Endothelial cell of umbilical vein (primary cell): ENCODE data around the gene DGCR6L. TPM values are rescaled to one million over a fixed set of nuclear protein-coding genes. Genes with fewer than 3 reads are reported as not detected.
"Not testable (repeated sequence)": the region's sequence is repeated elsewhere in the genome, so short reads cannot be mapped to it uniquely, and the experiment has no call there.

Experiments
- BruUV-seq: library from RNA; stranded (reverse); fragments of 400-500 nt; replicated peaks from 2 replicates; lab custom pipeline; 2021; lab: Mats Ljungman, UMichigan
- CTCF ChIA-PET: fragments of 300-600, 350-600 bp; sonication (Branson Sonifier 250); formaldehyde crosslinking; loops from one replicate; lab custom pipeline; 2021; ENCODE audit warnings: antibody characterized with exemption, inconsistent platforms; lab: Charles Lee
- POLR2A ChIA-PET: fragments of 300-600, 350-600 bp; sonication (Branson Sonifier 250); formaldehyde crosslinking; loops from one replicate; lab custom pipeline; 2021; ENCODE audit warnings: antibody characterized with exemption, inconsistent platforms; lab: Charles Lee
- DNase-seq: peaks from one replicate; pipeline ENCODE4 v3.0.0-alpha.2; 2011; ENCODE audit warnings: low read depth, low spot score
- FAIRE-seq: peaks from 2 replicates; lab custom pipeline; 2011; peaks lifted over from hg19 to GRCh38; lab: Jason Lieb, UNC
- H2AFZ ChIP-seq: 2 replicates; pipeline ENCODE4 v1.6.0; 2012; ENCODE audit warnings: low read depth, low read length, control low read depth, inconsistent platforms
- H3K27ac ChIP-seq: 2 replicates; pipeline ENCODE4 v1.5.1; 2011; ENCODE audit warnings: low read depth, mild to moderate bottlenecking, control low read depth, low read length, moderate library complexity; ENCODE audit not compliant: insufficient read depth
- H3K27me3 ChIP-seq, 2 experiments: 2 replicates each; pipeline versions ENCODE4 v1.6.0 to v1.6.1; 2011; ENCODE audit warnings: low read length in 2 of 2, mixed read lengths in 1 of 2; ENCODE audit not compliant: control insufficient read depth in 2 of 2, insufficient read depth in 2 of 2
- H3K36me3 ChIP-seq, 2 experiments: 2 replicates in 1 of 2; 3 replicates in 1 of 2; pipeline ENCODE4 v1.5.1; 2011; ENCODE audit warnings: low read length in 2 of 2, mild to moderate bottlenecking in 1 of 2, moderate library complexity in 1 of 2; ENCODE audit not compliant: control insufficient read depth in 2 of 2, insufficient read depth in 2 of 2; ENCODE audit errors: extremely low read depth in 1 of 2
- H3K4me1 ChIP-seq: 3 replicates; pipeline ENCODE4 v1.5.1; 2011; ENCODE audit warnings: mild to moderate bottlenecking, low read length; ENCODE audit not compliant: control insufficient read depth, insufficient read depth; ENCODE audit errors: extremely low read depth
- H3K4me2 ChIP-seq: 2 replicates; pipeline ENCODE4 v1.6.1; 2011; ENCODE audit warnings: low read length, control low read depth, mixed read lengths; ENCODE audit not compliant: insufficient read depth
- H3K4me3 ChIP-seq, 3 experiments: fragments of 200-600 bp in 1 of 3; sonication (generic), shearing (Covaris generic) in 1 of 3; replicated peaks in 1 of 3; 2 replicates each; pipeline ENCODE4 v1.5.1; 2011 to 2016; ENCODE audit warnings: control low read depth in 3 of 3, low read length in 3 of 3, mild to moderate bottlenecking in 2 of 3, inconsistent platforms in 1 of 3, low read depth in 1 of 3, moderate library complexity in 1 of 3; ENCODE audit not compliant: insufficient read depth in 1 of 3
- H3K79me2 ChIP-seq: 2 replicates; pipeline ENCODE4 v1.6.0; 2012; ENCODE audit warnings: low read length, inconsistent platforms; ENCODE audit not compliant: control insufficient read depth, insufficient read depth
- H3K9ac ChIP-seq: replicated peaks from 2 replicates; pipeline ENCODE3; 2011; ENCODE audit warnings: low read length, control low read depth; ENCODE audit not compliant: insufficient read depth; ENCODE audit errors: extremely low read depth
- H3K9me1 ChIP-seq: replicated peaks from 3 replicates; pipeline ENCODE4 v1.6.0; 2011; ENCODE audit warnings: mild to moderate bottlenecking, low read length; ENCODE audit not compliant: control insufficient read depth, insufficient read depth; ENCODE audit errors: extremely low read depth
- H3K9me3 ChIP-seq: replicated peaks from 2 replicates; pipeline ENCODE4 v1.5.1; 2012; ENCODE audit warnings: low read length, inconsistent platforms; ENCODE audit not compliant: control insufficient read depth, insufficient read depth
- H4K20me1 ChIP-seq: replicated peaks from 2 replicates; pipeline ENCODE3; 2011; ENCODE audit warnings: mild to moderate bottlenecking, low read length; ENCODE audit not compliant: control insufficient read depth, insufficient read depth; ENCODE audit errors: extremely low read depth
- CTCF ChIP-seq, 2 donors: IDR thresholded peaks; 1 replicate in 1 of 2; 2 replicates in 1 of 2; pipeline ENCODE4 v1.5.1; 2011; ENCODE audit warnings: low read length in 2 of 2, mild to moderate bottlenecking in 2 of 2, moderate library complexity in 2 of 2, control low read depth in 1 of 2, inconsistent platforms in 1 of 2, low read depth in 1 of 2; ENCODE audit not compliant: insufficient read depth in 1 of 2; ENCODE audit errors: extremely low read depth in 1 of 2
- EZH2 ChIP-seq: IDR thresholded peaks from 2 replicates; pipeline ENCODE4 v1.6.1; 2012; ENCODE audit warnings: borderline replicate concordance, low read depth, mild to moderate bottlenecking, moderate library complexity, low read length, inconsistent platforms; ENCODE audit not compliant: severe bottlenecking
- FOS ChIP-seq: IDR thresholded peaks from 2 replicates; pipeline ENCODE4 v1.6.1; 2011; ENCODE audit warnings: mild to moderate bottlenecking, low read length, moderate library complexity, borderline replicate concordance; ENCODE audit not compliant: insufficient read depth
- GATA2 ChIP-seq: IDR thresholded peaks from 2 replicates; pipeline ENCODE4 v1.7.0; 2011; ENCODE audit warnings: low read depth, mild to moderate bottlenecking, moderate library complexity, mixed read lengths, low read length; ENCODE audit not compliant: insufficient read length, insufficient read depth
- JUN ChIP-seq: IDR thresholded peaks from 2 replicates; pipeline ENCODE4 v1.6.1; 2011; ENCODE audit warnings: borderline replicate concordance, low read depth; ENCODE audit not compliant: insufficient read length, insufficient read depth
- MYC ChIP-seq: IDR thresholded peaks from one replicate; pipeline ENCODE4 v1.6.1; 2011; ENCODE audit warnings: mild to moderate bottlenecking, low read depth, low read length
- POLR2A ChIP-seq: IDR thresholded peaks from 2 replicates; pipeline ENCODE4 v1.6.1; 2012; ENCODE audit warnings: low read depth, mild to moderate bottlenecking, control low read depth, low read length
- dilution Hi-C: fragments of 300-500 bp; cut with MboI; formaldehyde crosslinking; loops from one replicate; pipeline ENCODE4 v1.15.0; 2019; ENCODE audit warnings: low sequenced_read_pairs; ENCODE audit not compliant: extremely low pct_ligation_motif_present
- intact Hi-C: fragments of 100-400 bp; cut with micrococcal nuclease; formaldehyde crosslinking; loops from one replicate; pipeline ENCODE4 v1.10.0; 2022
- polyA plus RNA-seq, 4 experiments: library from polyadenylated mRNA; depleted of rRNA in 3 of 4; stranded (reverse) in 3 of 4; unstranded in 1 of 4; fragments of >200 nt; gene quantifications; 2 replicates each; pipeline versions ENCODE4 v1.2.1 to v1.2.3, GENCODE V29; 2011 to 2012; ENCODE audit warnings: missing spikeins in 1 of 4
- total RNA-seq: library from RNA; stranded (reverse); gene quantifications from 2 replicates; pipeline ENCODE4 v1.2.3, GENCODE V29; 2021
- TF ChIP-seq, protein P1 (sequence below): IDR thresholded peaks from 2 replicates; pipeline ENCODE4 v1.6.1; 2011; ENCODE audit not compliant: insufficient read depth, insufficient read length

DGCR6L gene
- total and polyA plus RNA-seq, 2 donors (not counting 3 experiments of a cell fraction or from before 2014, with no cell fraction given) = 38.0 to 67.5 TPM

DNA sequence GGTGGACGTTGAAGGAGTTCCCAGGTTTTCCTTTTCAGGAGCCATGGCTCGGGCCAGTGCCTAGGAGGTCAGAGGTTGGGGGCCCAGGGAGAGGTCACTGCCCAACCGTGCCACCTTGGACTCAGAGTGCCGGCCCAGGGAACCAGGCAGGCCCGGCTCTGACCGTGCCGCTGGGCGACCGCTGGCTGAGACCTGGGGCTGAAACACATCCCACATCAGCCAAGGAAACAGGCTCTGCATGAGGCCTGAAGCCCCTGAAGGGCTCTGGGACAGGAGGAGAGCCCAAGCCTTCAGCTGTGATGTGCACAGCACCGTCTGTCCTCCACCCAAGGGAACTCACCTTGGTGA is 29.8 kb downstream of the DGCR6L start:
- no peaks in the 10 kb centered on the region for H3K36me3 ChIP-seq
- dilution Hi-C loops (no loop called here), intact Hi-C loops (no loop called here)
- no peaks in the 10 kb centered on the region for H3K4me1 ChIP-seq
- no peaks in the 10 kb centered on the region for H4K20me1 ChIP-seq
- no peak overlapping the region for H3K27ac ChIP-seq
- no peaks in the 10 kb centered on the region for H3K9me1 ChIP-seq
- BruUV-seq = no TSS peak
- no peaks in the 10 kb centered on the region for H3K9me3 ChIP-seq
- TF ChIP-seq GATA2 (no peak), FOS (no peak), EZH2 (no peak), JUN (no peak), MYC (no peak), POLR2A (no peak), CTCF (IDR thresholded peaks at IDR 0.05; ENCODE audit: extremely low read depth in 1 of 2, insufficient read depth in 1 of 2, low read depth in 1 of 2, low read length in 2 of 2) (no peak)
- TF ChIP-seq, protein P1, sequence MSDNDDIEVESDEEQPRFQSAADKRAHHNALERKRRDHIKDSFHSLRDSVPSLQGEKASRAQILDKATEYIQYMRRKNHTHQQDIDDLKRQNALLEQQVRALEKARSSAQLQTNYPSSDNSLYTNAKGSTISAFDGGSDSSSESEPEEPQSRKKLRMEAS = no peak
- no peak overlapping the region for H2AFZ ChIP-seq
- H3K9ac ChIP-seq = no peak overlapping the region
- no peak overlapping the region for H3K4me2 ChIP-seq
- no peak overlapping the region for H3K4me3 ChIP-seq
- FAIRE-seq (no peak), DNase-seq (no peak)
- H3K79me2 ChIP-seq = no peaks in the 10 kb centered on the region
- peaks cover 0 to 2% of the 10 kb centered on the region in 2 experiments for H3K27me3 ChIP-seq
- CTCF ChIA-PET = interaction anchor here (3.7 kb wide), 1 partner anchor 134 kb away, joined by 25 read pairs; no protein-coding TSS in a partner anchor
- POLR2A ChIA-PET = no interaction called here

GRCh38 chr22:20289182-20290044 is 30.4 kb downstream of the DGCR6L start:
- H3K4me1 ChIP-seq, POLR2A ChIA-PET, H3K4me3 ChIP-seq, DNase-seq, H3K27me3 ChIP-seq, CTCF ChIA-PET, H3K79me2 ChIP-seq, H3K9me1 ChIP-seq, intact Hi-C loops, dilution Hi-C loops, H3K4me2 ChIP-seq, H2AFZ ChIP-seq, FAIRE-seq, BruUV-seq, H3K36me3 ChIP-seq, H3K27ac ChIP-seq, H4K20me1 ChIP-seq, H3K9ac ChIP-seq, H3K9me3 ChIP-seq: not testable (repeated sequence)
